HepG2 (cell line): ENCODE data around the gene AKIP1. TPM values are rescaled to one million over a fixed set of nuclear protein-coding genes. Genes with fewer than 3 reads are reported as not detected.

ENCODE experiments used
- ARID2 ChIP-seq: sonication (generic); formaldehyde crosslinking; IDR thresholded peaks from 2 replicates; pipeline ENCODE4 v1.8.1; 2022; ENCODE audit warnings: mild to moderate bottlenecking, missing genetic modification reagents, borderline replicate concordance
- ATRX ChIP-seq: sonication (generic); formaldehyde crosslinking; IDR thresholded peaks from 2 replicates; pipeline ENCODE4 v1.4.0; 2020; ENCODE audit warnings: missing genetic modification reagents, borderline replicate concordance
- FOXA3 ChIP-seq: IDR thresholded peaks from 2 replicates; pipeline ENCODE4 v1.6.1; 2016; ENCODE audit warnings: missing genetic modification reagents, missing compliant biosample characterization
- FOXC1 ChIP-seq: sonication (generic); formaldehyde crosslinking; IDR thresholded peaks from 2 replicates; pipeline ENCODE4 v1.8.0; 2022; ENCODE audit warnings: mild to moderate bottlenecking, missing genetic modification reagents, borderline replicate concordance
- NFE2L2 ChIP-seq: fragments of 150-350 bp; IDR thresholded peaks from 2 replicates; pipeline ENCODE4 v1.6.1; 2014; ENCODE audit warnings: low read length
- SPEN ChIP-seq: sonication (generic); formaldehyde crosslinking; IDR thresholded peaks from 2 replicates; pipeline ENCODE4 v1.5.1; 2020; ENCODE audit warnings: low read depth, mild to moderate bottlenecking, missing genetic modification reagents
- THAP11 ChIP-seq: IDR thresholded peaks from 2 replicates; pipeline ENCODE4 v1.6.1; 2016; ENCODE audit warnings: missing biosample characterization, missing genetic modification reagents
- TMF1 ChIP-seq: sonication (generic); formaldehyde crosslinking; IDR thresholded peaks from 2 replicates; pipeline ENCODE4 v1.8.1; 2022; ENCODE audit warnings: low read depth, missing genetic modification reagents
- ZBTB7A ChIP-seq: sonication (generic); formaldehyde crosslinking; IDR thresholded peaks from 2 replicates; pipeline ENCODE4 v1.8.0; 2022; ENCODE audit warnings: mild to moderate bottlenecking, missing genetic modification reagents
- ZFP62 ChIP-seq: sonication (generic); formaldehyde crosslinking; IDR thresholded peaks from 2 replicates; pipeline ENCODE4 v1.4.0; 2020; ENCODE audit warnings: missing genetic modification reagents
- ZNF83 ChIP-seq: sonication (generic); formaldehyde crosslinking; IDR thresholded peaks from 2 replicates; pipeline ENCODE4 v1.4.0; 2020; ENCODE audit warnings: missing genetic modification reagents, mild to moderate bottlenecking, borderline replicate concordance
- ZSCAN29 ChIP-seq: sonication (generic); formaldehyde crosslinking; conservative IDR thresholded peaks from 2 replicates; pipeline ENCODE4 v1.4.0; 2020; ENCODE audit warnings: mild to moderate bottlenecking, missing genetic modification reagents
- polyA plus RNA-seq, 8 experiments: library from polyadenylated mRNA; depleted of rRNA in 3 of 8; stranded (reverse) in 7 of 8; unstranded in 1 of 8; fragments of >200 nt; fragmentation: Illumina TruSeq in 4 of 8; extraction: Trizol in 4 of 8; gene quantifications; 2 replicates each; pipeline versions ENCODE4 v1.2.1 to v1.2.3, GENCODE V29; 2011 to 2016; ENCODE audit warnings: low read depth in 4 of 8, missing spikeins in 1 of 8, mixed read lengths in 1 of 8; ENCODE audit not compliant: insufficient read depth in 1 of 8
- total RNA-seq, 5 experiments: library from RNA; depleted of rRNA; stranded (reverse); fragments of >200 nt; fragmentation: Illumina TruSeq; extraction: Trizol; gene quantifications; 2 replicates each; pipeline ENCODE4 v1.2.3, GENCODE V29; 2016; ENCODE audit warnings: low read depth in 1 of 5
- TF ChIP-seq, protein P1 (sequence below): sonication (generic); formaldehyde crosslinking; IDR thresholded peaks from 2 replicates; pipeline ENCODE4 v1.4.0; 2020; ENCODE audit warnings: missing genetic modification reagents
- TF ChIP-seq, protein P2 (sequence below): IDR thresholded peaks from 2 replicates; pipeline ENCODE4 v1.6.1; 2016; ENCODE audit warnings: low read depth, missing genetic modification reagents, missing compliant biosample characterization
- TF ChIP-seq, protein P3 (sequence below): sonication (generic); formaldehyde crosslinking; IDR thresholded peaks from 2 replicates; pipeline ENCODE4 v1.5.1; 2020; ENCODE audit warnings: missing genetic modification reagents, mild to moderate bottlenecking, borderline replicate concordance
- TF ChIP-seq, protein P4 (sequence below): sonication (generic); formaldehyde crosslinking; IDR thresholded peaks from 2 replicates; pipeline ENCODE4 v1.5.0; 2020; ENCODE audit warnings: mild to moderate bottlenecking, missing genetic modification reagents, moderate library complexity

AKIP1 gene
- total and polyA plus RNA-seq, 2 of the 13 experiments (the other 11 are each of a cell fraction or from before 2014, with no cell fraction given) = 10.0 to 20.3 TPM

DNA sequence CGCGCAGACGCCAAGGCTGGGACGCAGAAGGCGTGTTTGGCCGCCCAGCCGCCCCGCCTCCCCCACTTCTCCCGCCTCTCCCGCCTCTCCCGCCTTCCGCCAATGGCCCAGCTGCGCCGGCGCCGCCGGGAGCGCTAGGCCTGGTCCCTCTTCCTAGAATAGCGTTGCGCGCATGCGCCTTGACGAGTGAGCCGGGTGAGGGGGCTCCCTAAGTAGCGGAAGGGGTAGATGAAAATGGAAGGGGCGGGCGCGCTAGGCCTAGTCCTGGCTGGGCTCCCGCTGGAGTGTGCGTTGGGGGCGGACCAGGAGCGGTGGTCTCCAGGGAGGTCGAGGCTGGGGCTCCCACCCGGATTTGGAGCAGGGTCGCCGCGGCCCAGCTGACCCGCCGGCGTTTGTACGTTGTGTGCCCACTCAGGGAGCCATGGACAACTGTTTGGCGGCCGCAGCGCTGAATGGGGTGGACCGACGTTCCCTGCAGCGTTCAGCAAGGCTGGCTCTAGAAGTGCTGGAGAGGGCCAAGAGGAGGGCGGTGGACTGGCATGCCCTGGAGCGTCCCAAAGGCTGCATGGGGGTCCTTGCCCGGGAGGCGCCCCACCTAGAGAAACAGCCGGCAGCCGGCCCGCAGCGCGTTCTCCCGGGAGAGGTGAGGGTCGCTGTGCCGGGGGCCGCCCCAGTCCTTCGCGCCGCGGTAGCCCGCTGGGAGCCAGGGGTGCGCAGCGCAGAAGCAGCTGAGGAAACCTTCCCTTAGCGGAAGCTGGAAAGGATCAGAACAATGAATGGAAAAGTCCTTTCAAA, at the start of gene AKIP1 (continued):
- TF ChIP-seq, protein P1, sequence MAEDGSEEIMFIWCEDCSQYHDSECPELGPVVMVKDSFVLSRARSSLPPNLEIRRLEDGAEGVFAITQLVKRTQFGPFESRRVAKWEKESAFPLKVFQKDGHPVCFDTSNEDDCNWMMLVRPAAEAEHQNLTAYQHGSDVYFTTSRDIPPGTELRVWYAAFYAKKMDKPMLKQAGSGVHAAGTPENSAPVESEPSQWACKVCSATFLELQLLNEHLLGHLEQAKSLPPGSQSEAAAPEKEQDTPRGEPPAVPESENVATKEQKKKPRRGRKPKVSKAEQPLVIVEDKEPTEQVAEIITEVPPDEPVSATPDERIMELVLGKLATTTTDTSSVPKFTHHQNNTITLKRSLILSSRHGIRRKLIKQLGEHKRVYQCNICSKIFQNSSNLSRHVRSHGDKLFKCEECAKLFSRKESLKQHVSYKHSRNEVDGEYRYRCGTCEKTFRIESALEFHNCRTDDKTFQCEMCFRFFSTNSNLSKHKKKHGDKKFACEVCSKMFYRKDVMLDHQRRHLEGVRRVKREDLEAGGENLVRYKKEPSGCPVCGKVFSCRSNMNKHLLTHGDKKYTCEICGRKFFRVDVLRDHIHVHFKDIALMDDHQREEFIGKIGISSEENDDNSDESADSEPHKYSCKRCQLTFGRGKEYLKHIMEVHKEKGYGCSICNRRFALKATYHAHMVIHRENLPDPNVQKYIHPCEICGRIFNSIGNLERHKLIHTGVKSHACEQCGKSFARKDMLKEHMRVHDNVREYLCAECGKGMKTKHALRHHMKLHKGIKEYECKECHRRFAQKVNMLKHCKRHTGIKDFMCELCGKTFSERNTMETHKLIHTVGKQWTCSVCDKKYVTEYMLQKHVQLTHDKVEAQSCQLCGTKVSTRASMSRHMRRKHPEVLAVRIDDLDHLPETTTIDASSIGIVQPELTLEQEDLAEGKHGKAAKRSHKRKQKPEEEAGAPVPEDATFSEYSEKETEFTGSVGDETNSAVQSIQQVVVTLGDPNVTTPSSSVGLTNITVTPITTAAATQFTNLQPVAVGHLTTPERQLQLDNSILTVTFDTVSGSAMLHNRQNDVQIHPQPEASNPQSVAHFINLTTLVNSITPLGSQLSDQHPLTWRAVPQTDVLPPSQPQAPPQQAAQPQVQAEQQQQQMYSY (CRISPR knock-in tag) = no peak
- no peak for TF ChIP-seq ZSCAN29 (CRISPR knock-in tag)
- TF ChIP-seq ZBTB7A = no peak
- no peak for TF ChIP-seq NFE2L2
- no peak for TF ChIP-seq ATRX (CRISPR knock-in tag)
- peak; percentile 55 for TF ChIP-seq TMF1 (CRISPR knock-in tag)
- TF ChIP-seq, protein P2, sequence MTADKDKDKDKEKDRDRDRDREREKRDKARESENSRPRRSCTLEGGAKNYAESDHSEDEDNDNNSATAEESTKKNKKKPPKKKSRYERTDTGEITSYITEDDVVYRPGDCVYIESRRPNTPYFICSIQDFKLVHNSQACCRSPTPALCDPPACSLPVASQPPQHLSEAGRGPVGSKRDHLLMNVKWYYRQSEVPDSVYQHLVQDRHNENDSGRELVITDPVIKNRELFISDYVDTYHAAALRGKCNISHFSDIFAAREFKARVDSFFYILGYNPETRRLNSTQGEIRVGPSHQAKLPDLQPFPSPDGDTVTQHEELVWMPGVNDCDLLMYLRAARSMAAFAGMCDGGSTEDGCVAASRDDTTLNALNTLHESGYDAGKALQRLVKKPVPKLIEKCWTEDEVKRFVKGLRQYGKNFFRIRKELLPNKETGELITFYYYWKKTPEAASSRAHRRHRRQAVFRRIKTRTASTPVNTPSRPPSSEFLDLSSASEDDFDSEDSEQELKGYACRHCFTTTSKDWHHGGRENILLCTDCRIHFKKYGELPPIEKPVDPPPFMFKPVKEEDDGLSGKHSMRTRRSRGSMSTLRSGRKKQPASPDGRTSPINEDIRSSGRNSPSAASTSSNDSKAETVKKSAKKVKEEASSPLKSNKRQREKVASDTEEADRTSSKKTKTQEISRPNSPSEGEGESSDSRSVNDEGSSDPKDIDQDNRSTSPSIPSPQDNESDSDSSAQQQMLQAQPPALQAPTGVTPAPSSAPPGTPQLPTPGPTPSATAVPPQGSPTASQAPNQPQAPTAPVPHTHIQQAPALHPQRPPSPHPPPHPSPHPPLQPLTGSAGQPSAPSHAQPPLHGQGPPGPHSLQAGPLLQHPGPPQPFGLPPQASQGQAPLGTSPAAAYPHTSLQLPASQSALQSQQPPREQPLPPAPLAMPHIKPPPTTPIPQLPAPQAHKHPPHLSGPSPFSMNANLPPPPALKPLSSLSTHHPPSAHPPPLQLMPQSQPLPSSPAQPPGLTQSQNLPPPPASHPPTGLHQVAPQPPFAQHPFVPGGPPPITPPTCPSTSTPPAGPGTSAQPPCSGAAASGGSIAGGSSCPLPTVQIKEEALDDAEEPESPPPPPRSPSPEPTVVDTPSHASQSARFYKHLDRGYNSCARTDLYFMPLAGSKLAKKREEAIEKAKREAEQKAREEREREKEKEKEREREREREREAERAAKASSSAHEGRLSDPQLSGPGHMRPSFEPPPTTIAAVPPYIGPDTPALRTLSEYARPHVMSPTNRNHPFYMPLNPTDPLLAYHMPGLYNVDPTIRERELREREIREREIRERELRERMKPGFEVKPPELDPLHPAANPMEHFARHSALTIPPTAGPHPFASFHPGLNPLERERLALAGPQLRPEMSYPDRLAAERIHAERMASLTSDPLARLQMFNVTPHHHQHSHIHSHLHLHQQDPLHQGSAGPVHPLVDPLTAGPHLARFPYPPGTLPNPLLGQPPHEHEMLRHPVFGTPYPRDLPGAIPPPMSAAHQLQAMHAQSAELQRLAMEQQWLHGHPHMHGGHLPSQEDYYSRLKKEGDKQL (CRISPR knock-in tag) = no peak
- no peak for TF ChIP-seq FOXA3 (CRISPR knock-in tag)
- 0 out of 2 replicates have a peak, but pooled peaks have one; percentile 32 for TF ChIP-seq THAP11 (CRISPR knock-in tag)
- peak; percentile 62; the same call in 1 of the 2 replicates for TF ChIP-seq SPEN (CRISPR knock-in tag)
- TF ChIP-seq, protein P3, sequence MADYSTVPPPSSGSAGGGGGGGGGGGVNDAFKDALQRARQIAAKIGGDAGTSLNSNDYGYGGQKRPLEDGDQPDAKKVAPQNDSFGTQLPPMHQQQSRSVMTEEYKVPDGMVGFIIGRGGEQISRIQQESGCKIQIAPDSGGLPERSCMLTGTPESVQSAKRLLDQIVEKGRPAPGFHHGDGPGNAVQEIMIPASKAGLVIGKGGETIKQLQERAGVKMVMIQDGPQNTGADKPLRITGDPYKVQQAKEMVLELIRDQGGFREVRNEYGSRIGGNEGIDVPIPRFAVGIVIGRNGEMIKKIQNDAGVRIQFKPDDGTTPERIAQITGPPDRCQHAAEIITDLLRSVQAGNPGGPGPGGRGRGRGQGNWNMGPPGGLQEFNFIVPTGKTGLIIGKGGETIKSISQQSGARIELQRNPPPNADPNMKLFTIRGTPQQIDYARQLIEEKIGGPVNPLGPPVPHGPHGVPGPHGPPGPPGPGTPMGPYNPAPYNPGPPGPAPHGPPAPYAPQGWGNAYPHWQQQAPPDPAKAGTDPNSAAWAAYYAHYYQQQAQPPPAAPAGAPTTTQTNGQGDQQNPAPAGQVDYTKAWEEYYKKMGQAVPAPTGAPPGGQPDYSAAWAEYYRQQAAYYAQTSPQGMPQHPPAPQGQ (CRISPR knock-in tag) = no peak
- no peak for TF ChIP-seq ZNF83 (CRISPR knock-in tag)
- TF ChIP-seq FOXC1 (CRISPR knock-in tag) = 0 out of 2 replicates have a peak, but pooled peaks have one; percentile 37
- no peak for TF ChIP-seq ARID2 (CRISPR knock-in tag)
- no peak for TF ChIP-seq ZFP62 (CRISPR knock-in tag)
- TF ChIP-seq, protein P4, sequence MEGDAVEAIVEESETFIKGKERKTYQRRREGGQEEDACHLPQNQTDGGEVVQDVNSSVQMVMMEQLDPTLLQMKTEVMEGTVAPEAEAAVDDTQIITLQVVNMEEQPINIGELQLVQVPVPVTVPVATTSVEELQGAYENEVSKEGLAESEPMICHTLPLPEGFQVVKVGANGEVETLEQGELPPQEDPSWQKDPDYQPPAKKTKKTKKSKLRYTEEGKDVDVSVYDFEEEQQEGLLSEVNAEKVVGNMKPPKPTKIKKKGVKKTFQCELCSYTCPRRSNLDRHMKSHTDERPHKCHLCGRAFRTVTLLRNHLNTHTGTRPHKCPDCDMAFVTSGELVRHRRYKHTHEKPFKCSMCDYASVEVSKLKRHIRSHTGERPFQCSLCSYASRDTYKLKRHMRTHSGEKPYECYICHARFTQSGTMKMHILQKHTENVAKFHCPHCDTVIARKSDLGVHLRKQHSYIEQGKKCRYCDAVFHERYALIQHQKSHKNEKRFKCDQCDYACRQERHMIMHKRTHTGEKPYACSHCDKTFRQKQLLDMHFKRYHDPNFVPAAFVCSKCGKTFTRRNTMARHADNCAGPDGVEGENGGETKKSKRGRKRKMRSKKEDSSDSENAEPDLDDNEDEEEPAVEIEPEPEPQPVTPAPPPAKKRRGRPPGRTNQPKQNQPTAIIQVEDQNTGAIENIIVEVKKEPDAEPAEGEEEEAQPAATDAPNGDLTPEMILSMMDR = peak; percentile 10; the same call in 1 of the 2 replicates
